NCI-H1048 (cell line): ENCODE results near the gene CNTN5.
"Not testable (repeated sequence)": the region's sequence is repeated elsewhere in the genome, so short reads cannot be mapped to it uniquely, and the experiment has no call there.

ENCODE experiments used
- DNase-seq: peaks from one replicate; lab custom pipeline; 2025; lab: John Stamatoyannopoulos, UW

The CNTN5 gene

DNA sequence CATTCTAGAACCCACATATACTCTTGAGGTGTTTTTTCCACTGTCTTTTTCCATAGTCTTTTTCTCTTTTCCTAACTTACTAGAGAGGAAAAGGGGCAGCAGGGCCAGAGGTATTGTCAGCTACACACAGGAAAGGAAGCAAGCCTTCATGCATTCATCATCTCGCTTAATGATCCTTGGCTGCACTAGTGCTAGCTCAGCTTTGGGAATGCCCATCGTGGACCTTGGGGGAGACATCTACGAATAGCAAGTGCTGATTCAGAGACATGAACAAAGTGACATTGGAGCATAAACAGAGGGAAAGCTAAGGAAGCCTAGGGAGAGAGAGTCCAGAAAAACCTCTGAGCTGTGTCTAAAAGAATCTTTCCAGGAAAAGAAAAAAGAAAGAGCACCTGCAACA lies 1200.1 kb downstream of the CNTN5 start:
- no peak for DNase-seq

DNA sequence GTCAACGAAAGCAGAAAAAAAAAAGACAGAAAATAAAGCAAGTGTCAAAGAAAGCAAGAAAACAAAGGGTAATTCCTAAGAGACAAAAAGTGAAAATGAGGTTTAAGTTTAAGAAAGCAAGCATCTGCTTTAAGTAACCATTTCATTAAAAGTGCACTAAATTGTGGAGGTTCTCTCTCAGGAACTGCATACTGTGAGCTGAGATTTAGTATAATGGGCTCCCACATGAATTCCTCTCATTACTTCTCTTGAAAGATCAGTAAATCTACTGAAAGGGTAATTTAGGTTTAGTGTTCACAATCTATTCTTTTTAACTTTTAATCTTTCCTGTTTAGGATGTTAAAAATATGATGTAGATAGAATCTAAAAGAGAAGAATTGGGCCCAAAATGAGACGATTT lies 1201.0 kb downstream of the CNTN5 start:
- DNase-seq, result no peak

DNA sequence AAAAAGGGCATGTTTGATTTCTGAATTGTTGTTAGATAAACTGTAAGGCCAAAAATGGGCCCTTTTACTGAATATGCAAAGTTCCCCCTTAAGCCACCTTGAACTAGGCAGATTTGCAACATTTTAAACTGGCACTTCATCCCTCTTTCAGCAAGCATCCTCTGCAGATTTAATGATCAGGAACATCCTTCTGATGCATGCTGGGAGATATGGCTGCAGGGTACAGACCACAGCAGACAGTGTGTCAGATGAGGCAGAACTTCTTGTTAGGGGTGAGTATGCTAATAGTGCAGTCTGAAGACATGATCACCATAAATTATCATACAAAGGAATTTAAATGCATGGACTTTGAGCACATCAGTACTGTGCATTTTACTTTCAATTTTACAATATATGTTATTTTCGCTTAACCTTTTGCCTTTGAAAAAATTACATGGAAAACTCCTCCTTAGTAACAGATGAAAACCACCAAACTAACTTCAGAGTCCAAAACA lies 1203.8 kb downstream of the CNTN5 start:
- DNase-seq, result no peak

DNA sequence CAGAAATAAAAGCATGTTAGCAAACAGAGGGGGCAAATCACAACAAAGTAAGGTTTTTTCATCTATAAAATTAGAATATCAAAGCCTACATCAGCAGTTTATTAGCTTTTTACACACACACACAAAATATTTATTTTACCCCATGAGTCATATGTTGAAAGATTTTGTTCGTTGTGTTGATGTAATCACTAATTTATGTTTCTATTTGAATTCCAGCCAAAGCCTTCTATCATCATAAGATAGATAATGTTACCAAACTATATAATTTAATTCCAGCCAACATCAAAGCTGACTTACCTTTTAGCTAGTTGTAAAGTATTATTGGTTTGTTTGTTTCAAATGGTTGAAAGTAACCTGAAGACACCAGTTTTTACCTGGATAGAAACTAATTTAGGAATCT lies 1208.3 kb downstream of the CNTN5 start:
- DNase-seq, result no peak

DNA sequence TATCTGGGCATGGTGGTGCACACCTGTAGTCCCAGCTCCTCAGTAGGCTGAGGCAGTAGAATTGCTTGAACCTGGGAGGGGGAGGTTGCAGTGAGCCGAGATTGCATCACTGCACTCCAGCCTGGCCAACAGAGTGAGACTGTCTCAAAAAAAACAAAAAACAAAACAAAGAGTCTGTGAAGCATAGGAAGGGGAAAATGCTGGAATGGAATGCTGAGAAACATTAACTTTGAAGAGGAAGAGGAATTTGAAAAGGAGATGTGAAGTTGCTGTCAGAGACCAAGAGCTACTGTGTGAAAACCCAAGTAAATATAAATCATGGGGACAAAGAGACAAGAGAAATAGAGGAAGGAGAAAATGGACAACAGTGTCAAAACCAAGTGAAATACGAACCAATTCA lies 1211.3 kb downstream of the CNTN5 start:
- no peak for DNase-seq

DNA sequence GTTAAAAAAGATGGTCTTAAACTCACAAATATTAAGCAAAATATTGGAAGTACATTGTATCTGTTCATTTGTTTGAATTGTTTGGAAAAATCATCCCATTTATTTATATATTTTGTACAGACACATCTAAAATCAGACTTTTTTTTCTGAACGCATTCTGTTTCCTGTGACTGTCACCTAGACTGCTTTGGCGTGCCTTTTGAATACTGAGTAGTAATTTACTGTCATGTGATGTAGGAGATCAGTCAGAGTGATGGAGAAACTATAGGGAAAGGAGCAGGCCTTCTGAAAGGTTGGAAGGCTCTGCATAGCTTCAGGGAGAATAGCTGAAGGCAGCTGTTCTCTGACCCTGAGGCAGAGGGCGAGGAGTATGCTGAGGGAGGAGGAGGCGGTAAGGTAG lies 1214.3 kb downstream of the CNTN5 start:
- DNase-seq, result no peak

DNA sequence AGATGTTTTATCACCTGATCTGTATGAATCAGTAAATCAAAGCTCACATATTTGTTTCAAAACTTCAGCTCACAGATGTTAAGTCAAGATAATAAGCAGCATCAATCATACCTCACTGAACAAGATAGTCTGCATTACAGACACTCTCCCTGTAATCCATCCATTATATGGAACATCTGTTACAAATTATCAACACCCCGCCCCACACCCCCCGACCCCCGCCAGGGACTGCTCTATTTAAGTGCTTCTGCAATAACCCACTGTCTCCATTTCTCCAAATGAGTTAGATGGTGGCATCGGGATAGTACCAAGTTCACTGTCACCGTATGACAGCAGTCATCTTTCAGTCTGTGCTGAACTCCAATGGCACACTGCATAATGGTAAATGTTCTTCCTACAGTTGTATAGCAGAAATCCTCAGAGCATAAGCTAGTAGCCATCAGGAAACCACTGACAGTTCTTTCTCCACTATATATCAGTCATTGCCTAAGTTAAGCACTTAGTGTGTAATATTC lies 1219.3 kb downstream of the CNTN5 start:
- DNase-seq, result no peak

DNA sequence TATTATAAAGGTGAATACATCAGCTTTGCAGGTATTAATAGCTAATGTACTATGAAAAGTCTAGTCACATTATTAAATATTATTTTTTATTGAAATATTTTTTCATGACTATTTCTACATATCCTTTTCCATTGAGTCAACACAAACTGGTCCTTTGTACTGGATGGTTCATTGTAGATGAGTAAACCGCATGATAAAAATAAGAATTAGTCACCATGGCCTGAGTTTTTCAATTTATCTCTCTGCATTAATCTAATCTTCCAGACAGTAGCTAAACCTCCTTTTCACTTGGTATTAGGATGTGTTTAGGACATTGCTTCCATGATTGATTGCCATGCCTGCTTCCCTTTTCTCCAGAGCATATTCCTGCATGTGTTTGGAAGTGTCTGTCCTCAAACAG lies 1227.0 kb downstream of the CNTN5 start:
- no peak for DNase-seq

DNA sequence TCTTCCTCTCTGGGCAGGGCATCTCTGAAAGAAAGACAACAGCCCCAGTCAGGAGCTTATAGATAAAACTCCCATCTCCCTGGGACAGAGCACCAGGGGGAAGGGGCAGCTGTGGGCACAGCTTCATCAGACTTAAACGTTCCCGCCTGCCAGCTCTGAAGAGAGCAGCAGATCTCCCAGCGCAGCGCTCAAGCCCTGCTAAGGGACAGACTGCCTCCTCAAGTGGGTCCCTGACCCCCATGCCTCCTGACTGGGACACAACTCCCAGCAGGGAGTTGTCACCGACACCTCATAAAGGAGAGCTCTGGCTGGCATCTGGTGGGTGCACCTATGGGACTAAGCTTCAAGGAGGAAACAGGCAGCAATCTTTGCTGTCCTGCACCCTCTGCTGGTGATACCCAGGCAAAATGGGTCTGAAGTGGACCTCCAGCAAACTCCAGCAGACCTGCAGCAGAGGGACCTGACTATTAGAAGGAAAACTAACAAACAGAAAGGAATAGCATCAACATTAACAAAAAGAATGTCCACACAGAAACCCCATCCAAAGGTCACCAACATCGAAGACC lies 1236.6 kb downstream of the CNTN5 start:
- DNase-seq, result not testable (repeated sequence)

DNA sequence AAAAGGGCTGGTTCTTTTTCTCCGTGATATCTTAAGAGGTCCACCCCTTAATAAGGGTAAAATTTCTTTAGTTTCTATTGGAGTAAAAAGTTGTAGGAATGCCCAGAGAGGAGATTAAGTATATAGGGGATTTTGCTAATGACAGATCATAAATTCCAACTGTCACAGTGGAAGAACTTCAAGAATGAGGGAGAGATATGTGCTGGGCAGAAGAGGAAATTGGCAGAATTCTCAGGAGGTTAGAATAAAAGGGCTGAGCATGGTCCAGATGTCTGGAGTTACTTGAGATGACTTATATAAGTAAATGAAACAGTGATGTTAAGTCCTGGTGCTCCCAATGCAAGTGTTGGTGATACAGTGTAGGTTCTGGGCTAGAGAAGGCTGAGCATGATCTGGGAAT lies 1248.8 kb downstream of the CNTN5 start:
- DNase-seq, result no peak

DNA sequence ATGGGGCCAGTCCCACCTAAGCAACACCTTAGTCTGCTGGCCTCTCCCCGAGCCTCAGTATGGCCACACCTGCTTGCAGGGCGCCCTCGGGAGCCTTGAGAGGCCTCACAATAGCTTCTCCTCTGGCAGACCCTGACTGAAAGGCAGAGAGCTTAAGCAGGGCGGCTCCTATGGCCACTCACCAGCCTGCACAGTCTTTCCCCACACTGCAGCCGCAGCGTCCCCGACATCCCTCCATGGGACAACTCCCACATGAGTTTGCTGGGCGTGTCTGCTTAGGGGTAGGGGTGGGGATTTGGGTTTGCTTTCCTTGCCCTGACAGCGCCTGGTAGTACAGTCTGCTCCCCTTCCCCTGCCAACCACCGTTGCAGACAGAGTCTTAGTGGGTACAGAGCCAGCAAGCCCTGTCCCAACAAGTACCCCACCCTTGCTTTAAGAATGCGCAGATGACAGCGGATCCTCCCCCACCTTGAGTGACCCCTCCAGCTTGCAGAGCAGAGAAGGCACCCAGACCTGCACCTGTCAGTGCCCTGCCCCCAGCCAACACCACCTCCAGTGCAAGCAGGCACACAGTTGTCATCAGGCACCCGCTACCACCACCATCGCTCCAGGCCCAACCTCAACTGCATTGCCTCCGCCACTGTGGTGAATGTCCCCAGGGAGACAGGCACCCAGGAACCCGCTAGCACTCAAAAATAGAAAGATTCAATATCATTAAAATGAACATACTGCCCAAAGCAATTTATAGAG lies 1252.5 kb downstream of the CNTN5 start:
- no peak for DNase-seq

DNA sequence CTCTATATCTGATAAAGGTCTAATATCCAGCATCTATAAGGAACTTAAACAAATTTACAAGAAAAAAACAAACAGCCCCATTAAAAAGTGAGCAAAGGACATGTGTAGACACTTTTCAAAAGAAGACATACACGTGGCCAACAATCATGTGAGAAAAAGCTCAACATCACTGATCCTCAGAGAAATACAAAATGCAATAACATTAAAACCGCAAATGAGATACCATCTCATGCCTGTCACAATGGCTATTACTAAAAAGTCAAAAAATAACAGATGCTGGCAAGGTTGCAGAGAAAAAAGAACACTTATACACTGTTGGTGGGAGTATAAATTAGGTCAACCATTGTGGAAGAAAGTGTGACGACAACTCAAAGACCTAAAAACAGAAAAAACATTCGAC lies 1253.7 kb downstream of the CNTN5 start:
- not testable (repeated sequence) for DNase-seq

DNA sequence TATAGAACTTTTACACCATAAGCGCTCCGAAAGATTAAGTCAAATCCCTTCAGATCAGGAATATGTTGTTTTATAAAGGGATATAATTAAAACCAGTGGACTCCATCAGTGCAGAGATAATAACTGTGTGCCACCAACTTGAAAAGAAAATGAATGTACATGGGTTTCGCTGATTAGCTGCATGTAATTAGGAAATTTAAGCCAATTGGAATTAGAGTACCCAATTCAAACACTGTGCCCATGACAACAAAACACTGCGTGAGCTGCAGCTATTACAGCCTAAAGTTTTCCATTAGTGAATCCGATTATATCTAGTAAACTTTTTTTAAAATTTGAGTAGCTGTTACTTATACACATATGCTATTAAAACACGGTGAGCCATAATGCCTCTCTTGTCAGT lies 1274.0 kb downstream of the CNTN5 start:
- no peak for DNase-seq

DNA sequence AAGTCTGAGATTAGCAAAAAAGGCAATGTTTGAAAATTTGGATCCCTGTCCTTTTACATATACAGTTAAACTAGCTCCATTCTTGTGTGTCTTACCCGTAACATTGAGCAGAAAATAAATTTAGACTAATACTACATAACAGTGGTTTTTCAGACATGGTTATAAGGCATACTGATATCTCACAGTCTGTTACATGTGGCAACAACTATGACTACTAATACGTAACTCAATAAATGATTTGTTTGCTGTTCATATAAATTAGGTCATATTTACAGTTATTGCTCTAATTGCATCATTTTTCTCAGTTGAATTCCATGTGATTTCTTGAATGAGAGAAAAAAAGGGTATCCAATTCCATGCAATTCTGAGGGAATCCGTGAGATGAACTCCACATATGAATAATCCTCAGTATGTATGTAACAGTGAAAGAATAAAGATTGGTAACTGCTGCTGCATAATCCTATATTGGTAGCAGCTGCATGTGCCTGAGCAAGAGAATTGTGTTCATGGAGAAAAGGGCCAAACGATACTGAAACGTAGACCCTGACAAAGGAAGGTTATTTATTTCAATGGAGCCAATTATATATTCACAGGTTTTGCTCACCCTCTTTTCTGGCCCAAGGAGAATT lies 1275.4 kb downstream of the CNTN5 start:
- no peak for DNase-seq

DNA sequence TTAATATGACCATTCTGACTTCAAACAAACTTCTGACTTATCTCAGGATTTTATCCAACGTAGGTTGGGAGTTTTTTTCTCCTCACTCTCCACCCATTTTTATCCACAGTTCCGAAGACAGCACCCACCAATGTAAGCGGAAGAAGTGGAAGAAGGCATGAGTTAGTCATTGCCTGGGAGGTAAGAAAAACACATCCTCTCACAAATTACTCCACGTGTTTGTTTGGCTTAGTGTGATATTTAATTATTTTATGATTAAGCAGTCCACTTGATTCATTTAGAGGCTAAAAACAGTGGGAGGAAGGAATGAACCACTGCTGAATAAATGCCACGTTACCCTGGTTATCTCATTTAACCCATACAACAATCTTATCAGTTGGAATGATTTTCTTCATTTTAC lies 1276.8 kb downstream of the CNTN5 start:
- DNase-seq, result no peak

DNA sequence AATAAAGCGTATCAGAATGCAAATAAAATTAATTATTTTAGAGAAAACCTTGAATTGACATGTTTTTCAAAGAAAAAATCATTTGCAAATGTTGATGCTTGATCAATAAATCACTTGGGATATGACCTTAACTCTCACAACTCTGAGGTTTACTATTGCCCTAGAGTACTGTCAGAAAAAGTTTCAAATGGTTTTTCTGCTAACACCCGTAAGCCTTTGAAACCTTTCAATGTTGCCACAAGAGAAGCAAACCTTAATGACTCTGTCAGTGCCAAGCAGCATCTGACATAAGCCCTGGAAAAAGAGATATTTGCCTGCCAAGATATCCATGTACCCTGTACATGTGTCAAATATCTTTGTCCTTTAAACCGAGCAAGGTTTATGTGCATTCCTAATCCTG lies 1282.1 kb downstream of the CNTN5 start:
- no peak for DNase-seq

DNA sequence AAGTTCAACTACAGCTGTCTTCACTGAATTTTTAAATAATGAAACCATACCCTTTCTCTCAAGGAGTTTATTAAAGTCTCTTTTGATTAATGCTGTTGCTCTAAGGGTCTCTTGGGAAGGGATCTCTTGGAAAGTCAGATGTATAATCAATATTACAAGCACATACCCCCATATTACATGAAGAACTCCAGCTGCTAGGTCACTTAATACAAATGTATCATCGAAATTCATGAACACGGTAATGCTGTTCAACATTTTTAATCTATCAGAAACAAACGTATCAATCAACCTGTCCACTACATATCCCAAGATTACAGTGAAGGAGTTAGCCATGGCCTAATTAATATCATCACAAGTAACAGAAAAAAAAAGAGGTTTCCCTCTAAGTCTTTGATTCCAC lies 1283.1 kb downstream of the CNTN5 start:
- DNase-seq, result no peak

DNA sequence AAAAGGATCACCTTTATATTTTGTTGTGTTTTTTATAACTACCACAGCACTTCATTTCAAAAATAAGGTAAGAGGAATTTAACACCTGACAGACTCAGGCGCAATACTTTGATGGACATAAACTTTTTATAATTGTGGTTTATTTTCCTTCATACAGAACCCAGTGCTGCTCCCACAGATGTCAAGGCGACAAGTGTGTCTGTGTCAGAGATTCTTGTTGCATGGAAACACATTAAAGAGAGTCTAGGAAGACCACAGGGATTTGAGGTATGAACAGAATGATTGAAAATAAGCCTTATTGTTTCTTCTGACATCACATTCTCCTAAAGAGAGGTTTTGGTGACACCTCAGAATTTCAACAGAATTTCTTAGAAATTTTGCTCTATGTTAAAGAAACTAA lies 1287.5 kb downstream of the CNTN5 start:
- no peak for DNase-seq

DNA sequence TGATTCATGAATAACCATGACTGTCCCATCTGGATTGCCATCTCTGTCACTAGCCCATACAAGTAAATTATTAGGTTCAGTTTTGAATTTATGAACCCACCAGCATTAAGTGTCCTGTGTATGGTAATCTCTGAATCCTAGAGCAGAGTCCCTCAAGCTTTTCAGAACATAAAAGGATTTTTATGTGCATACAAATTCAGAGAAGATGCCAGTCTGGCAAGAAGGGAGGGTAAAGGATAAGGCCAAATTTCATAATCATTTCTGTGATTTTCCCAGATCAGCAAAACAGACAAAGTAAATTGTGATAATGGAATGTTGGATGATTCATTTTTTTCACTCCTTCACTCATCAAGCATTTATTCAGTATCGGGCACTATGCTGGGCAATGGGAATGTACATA lies 1295.2 kb downstream of the CNTN5 start:
- no peak for DNase-seq

DNA sequence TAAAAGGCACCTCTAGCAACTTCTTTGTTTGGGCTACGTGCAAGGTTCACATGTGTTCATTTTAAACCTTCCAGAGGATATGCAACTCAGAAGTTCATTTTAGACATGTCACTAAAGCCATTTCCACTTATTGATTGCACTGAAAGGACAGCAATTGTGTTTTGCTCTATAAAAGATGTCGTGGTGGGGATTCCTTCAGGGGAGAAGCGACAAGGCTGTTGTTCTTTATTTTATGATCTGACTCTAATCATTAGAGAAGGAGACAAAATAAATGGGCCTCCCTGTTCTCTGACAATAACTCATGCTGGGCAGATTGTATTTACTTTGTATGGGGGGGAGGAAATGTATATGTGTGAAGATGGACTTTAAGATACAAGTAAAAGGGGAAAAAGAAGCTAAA lies 1296.2 kb downstream of the CNTN5 start:
- DNase-seq, result no peak

DNA sequence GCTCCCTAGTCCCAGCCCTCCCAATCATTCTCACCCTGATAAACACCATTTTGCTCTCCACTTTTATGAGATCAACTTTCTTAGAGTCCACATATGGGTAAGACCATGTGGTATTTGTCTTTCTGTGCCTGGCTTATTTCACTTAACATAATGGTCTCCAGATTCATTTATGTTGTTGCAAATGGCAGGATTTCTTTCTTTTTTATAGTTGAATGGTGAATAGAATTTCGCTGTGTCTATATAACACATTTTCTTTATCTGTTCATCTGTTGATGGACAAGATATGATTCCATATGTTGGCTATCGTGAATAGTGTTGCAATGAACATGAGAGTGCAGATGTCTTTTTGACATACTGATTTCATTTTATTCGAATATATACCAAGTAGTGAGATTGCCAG lies 1298.9 kb downstream of the CNTN5 start:
- DNase-seq, result no peak

DNA sequence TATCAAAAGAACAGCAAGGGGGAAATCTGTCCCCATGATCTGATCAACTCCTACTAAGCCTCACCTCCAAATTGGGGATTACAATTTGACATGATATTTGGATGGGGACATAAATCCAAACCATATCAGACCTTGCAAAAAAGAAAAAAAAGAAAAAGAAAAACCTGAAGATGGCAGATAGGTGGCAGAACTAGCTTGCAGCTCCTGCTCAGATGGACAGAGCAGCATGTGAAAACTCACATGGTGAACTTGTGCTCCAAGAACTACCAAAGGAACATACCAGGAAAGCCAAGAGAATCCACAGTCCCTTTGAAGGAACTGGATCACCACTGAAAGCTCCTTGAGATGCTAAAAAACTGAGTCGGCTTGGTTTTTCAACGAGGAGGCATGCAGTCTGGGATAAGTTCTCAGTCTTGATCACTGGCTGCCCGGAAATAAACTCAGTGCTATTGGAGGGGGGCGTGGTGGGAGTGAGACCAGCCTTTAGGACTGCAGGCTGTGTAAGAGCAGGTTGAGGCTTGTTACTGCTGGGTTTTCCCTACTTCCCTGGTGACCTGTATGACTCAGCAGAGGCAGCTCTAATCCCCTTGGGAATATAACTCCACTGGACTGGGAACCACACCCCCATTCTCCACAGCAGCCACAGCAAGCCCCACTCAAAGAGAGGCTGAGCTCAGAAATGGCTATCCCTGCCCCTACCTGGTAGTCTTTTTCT lies 1308.0 kb downstream of the CNTN5 start:
- DNase-seq, result no peak

DNA sequence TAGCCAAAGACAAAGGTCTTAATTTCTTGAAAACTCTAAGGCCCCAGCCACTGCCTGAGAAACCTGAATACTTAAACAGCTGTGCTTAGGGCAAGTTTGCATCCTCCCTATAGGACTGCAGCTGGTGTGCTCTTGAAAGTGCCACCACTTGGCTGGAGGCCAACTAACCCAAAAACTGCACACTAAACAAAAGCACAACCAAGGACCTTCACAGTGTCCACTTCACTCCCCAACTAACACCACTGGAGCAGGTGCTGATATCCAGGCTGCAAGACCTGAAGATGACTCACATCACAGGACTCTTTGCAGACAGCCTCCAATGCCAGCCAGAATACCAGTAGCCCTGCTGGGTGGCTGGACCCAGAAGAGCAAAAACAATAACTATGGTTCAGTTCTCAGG lies 1308.6 kb downstream of the CNTN5 start:
- no peak for DNase-seq
